Cardiac muscle cell (in vitro differentiated cells and primary cell): ENCODE data around the gene STOML3. TPM values are rescaled to one million over a fixed set of nuclear protein-coding genes. Genes with fewer than 3 reads are reported as not detected.

Source experiments
- DNase-seq, 2 donors: peaks; one replicate each; pipeline versions ENCODE4 v3.0.0 to v3.0.0-alpha.2; 2010 to 2017; ENCODE audit warnings: low read depth in 1 of 2, low spot score in 1 of 2
- H3K27ac ChIP-seq: fragments of 200-600 bp; sonication (generic); 2 replicates; pipeline ENCODE4 v1.5.1; 2016
- H3K27me3 ChIP-seq: fragments of 200-600 bp; sonication (generic); 2 replicates; pipeline ENCODE4 v1.6.0; 2016; ENCODE audit warnings: control low read depth
- H3K36me3 ChIP-seq: fragments of 200-600 bp; sonication (generic); 2 replicates; pipeline ENCODE4 v1.5.1; 2016; ENCODE audit warnings: control low read depth
- H3K4me1 ChIP-seq: fragments of 200-600 bp; sonication (generic); 2 replicates; pipeline ENCODE4 v1.8.1; 2017; ENCODE audit warnings: low read depth, mild to moderate bottlenecking, mixed run types
- H3K4me3 ChIP-seq: fragments of 200-600 bp; sonication (generic); 2 replicates; pipeline ENCODE4 v1.5.1; 2016; ENCODE audit warnings: mild to moderate bottlenecking
- H3K9me3 ChIP-seq: fragments of 200-600 bp; sonication (generic); 2 replicates; pipeline ENCODE4 v1.5.1; 2017; ENCODE audit warnings: low read depth, mild to moderate bottlenecking, control low read depth
- CTCF ChIP-seq: IDR thresholded peaks from 2 replicates; pipeline ENCODE4 v1.5.1; 2012; ENCODE audit warnings: low read depth, mild to moderate bottlenecking, low read length
- polyA plus RNA-seq: library from polyadenylated mRNA; unstranded; fragments of >200 nt; fragmentation: Nextera tagmentation; extraction: Ambion mirVana; gene quantifications from 2 replicates; pipeline ENCODE4 v1.2.1, GENCODE V29; 2016
- total RNA-seq: library from RNA; depleted of rRNA; stranded (reverse); fragments of >200 nt; gene quantifications from 2 replicates; pipeline ENCODE4 v1.2.3, GENCODE V29; 2016

Gene STOML3
- total and polyA plus RNA-seq, 2 experiments from 2014 or later = not detected

GRCh38 chr13:38954291-38954690 is 36.3 kb downstream of the STOML3 start:
- DNase-seq = peak in 1 of 2 donors; percentile 9
- no peak overlapping the region for H3K27ac ChIP-seq
- H3K27me3 ChIP-seq = no peaks in the 10 kb centered on the region
- no peak overlapping the region for H3K4me3 ChIP-seq
- H3K9me3 ChIP-seq = no peaks in the 10 kb centered on the region
- no peaks in the 10 kb centered on the region for H3K36me3 ChIP-seq
- TF ChIP-seq CTCF = no peak
- H3K4me1 ChIP-seq = no peaks in the 10 kb centered on the region

- Histone ChIP-seq H3K9me3 (no peaks in the 10 kb centered on the region), H3K36me3 (no peaks in the 10 kb centered on the region), H3K27me3 (no peaks in the 10 kb centered on the region), H3K4me1 (no peaks in the 10 kb centered on the region), H3K27ac (no peak overlapping the region), H3K4me3 (no peak overlapping the region)
- DNase-seq = no peak
- no peak for TF ChIP-seq CTCF
Observed at GRCh38 chr13:38952827-38953226, 37.8 kb downstream of the STOML3 start.

GRCh38 chr13:38951525-38952313 is 38.9 kb downstream of the STOML3 start:
- Histone ChIP-seq H3K9me3 (no peaks in the 10 kb centered on the region), H3K36me3 (no peaks in the 10 kb centered on the region), H3K4me3 (no peak overlapping the region), H3K27me3 (no peaks in the 10 kb centered on the region), H3K4me1 (no peaks in the 10 kb centered on the region), H3K27ac (no peak overlapping the region)
- TF ChIP-seq CTCF = no peak
- DNase-seq = peak in 1 of 2 donors; percentile 81

GRCh38 chr13:38950987-38951386 is 39.6 kb downstream of the STOML3 start:
- Histone ChIP-seq H3K27ac (no peak overlapping the region), H3K9me3 (no peaks in the 10 kb centered on the region), H3K4me3 (no peak overlapping the region), H3K4me1 (no peaks in the 10 kb centered on the region), H3K36me3 (no peaks in the 10 kb centered on the region), H3K27me3 (no peaks in the 10 kb centered on the region)
- no peak for TF ChIP-seq CTCF
- no peak for DNase-seq

- DNase-seq = no peak
Observed at GRCh38 chr13:38947054-38947453, 43.6 kb downstream of the STOML3 start.

More at GRCh38 chr13:38947054-38947453, 43.6 kb downstream of the STOML3 start:
- no peak for TF ChIP-seq CTCF
- Histone ChIP-seq H3K4me1 (no peaks in the 10 kb centered on the region), H3K4me3 (no peak overlapping the region), H3K27me3 (no peaks in the 10 kb centered on the region), H3K9me3 (no peaks in the 10 kb centered on the region), H3K36me3 (no peaks in the 10 kb centered on the region), H3K27ac (no peak overlapping the region)
